ENCODE results near the gene CXCL16. TPM values are rescaled to one million over a fixed set of nuclear protein-coding genes. Genes with fewer than 3 reads are reported as not detected.
"Not testable (repeated sequence)": the region's sequence is repeated elsewhere in the genome, so short reads cannot be mapped to it uniquely, and the experiment has no call there.

CXCL16 gene
- total RNA-seq, 1 experiment from 2014 or later = 0.12 TPM

- DNase-seq (ENCODE audit: low read depth) = not testable (repeated sequence)
These were observed 40.2 kb downstream of the CXCL16 start for GRCh38 chr17:4699401-4700056.

- DNase-seq (ENCODE audit: low read depth) = no peak
These were observed 43.3 kb downstream of the CXCL16 start for GRCh38 chr17:4696437-4696805.

GRCh38 chr17:4693416-4693815 lies 46.3 kb downstream of the CXCL16 start:
- no peak for DNase-seq (ENCODE audit: low read depth)

- DNase-seq (ENCODE audit: low read depth) = no peak
These were observed 48.0 kb downstream of the CXCL16 start for GRCh38 chr17:4691686-4692085.

GRCh38 chr17:4690745-4691144 lies 49.0 kb downstream of the CXCL16 start:
- no peak for DNase-seq (ENCODE audit: low read depth)

GRCh38 chr17:4689872-4690271 lies 49.9 kb downstream of the CXCL16 start:
- DNase-seq (ENCODE audit: low read depth) = not testable (repeated sequence)

- not testable (repeated sequence) for DNase-seq (ENCODE audit: low read depth)
These were observed 56.0 kb downstream of the CXCL16 start for GRCh38 chr17:4683739-4684138.

Other genes starting within 250 kb of the CXCL16 start
- not detected in 2 replicates for gene SPNS2, start 241.0 kb downstream of the CXCL16 start, total RNA-seq (2014; rRNA removed; shearing (Covaris generic))
- 25.3 and 28.1 TPM in 2 replicates for gene MYBBP1A, start 184.5 kb downstream of the CXCL16 start, total RNA-seq (2014; rRNA removed; shearing (Covaris generic))
- not detected in 2 replicates for gene GGT6, start 179.4 kb downstream of the CXCL16 start, total RNA-seq (2014; rRNA removed; shearing (Covaris generic))
- gene SMTNL2, start 155.4 kb downstream of the CXCL16 start, total RNA-seq (2014; rRNA removed; shearing (Covaris generic)) = not detected in 2 replicates
- gene ALOX15, start 98.2 kb downstream of the CXCL16 start, total RNA-seq (2014; rRNA removed; shearing (Covaris generic)) = not detected in 2 replicates
- gene PELP1, start 35.8 kb downstream of the CXCL16 start, total RNA-seq (2014; rRNA removed; shearing (Covaris generic)) = 8.8 and 23.7 TPM in 2 replicates
- 10.6 and 14.3 TPM in 2 replicates for gene ARRB2, start 29.3 kb downstream of the CXCL16 start, total RNA-seq (2014; rRNA removed; shearing (Covaris generic))
- gene MED11, start 8.5 kb downstream of the CXCL16 start, total RNA-seq (2014; rRNA removed; shearing (Covaris generic)) = 25.4 and 26.4 TPM in 2 replicates
- gene ZMYND15, start 95 bp downstream of the CXCL16 start, total RNA-seq (2014; rRNA removed; shearing (Covaris generic)) = not detected in 2 replicates
- not detected in 2 replicates for gene TM4SF5, start 32.0 kb upstream of the CXCL16 start, total RNA-seq (2014; rRNA removed; shearing (Covaris generic))
- 0.96 and 1.3 TPM in 2 replicates for gene VMO1, start 46.4 kb upstream of the CXCL16 start, total RNA-seq (2014; rRNA removed; shearing (Covaris generic))
- gene GLTPD2, start 49.0 kb upstream of the CXCL16 start, total RNA-seq (2014; rRNA removed; shearing (Covaris generic)) = not detected in 2 replicates
- gene PSMB6, start 56.2 kb upstream of the CXCL16 start, total RNA-seq (2014; rRNA removed; shearing (Covaris generic)) = 319 and 393 TPM in 2 replicates
- gene PLD2, start 67.2 kb upstream of the CXCL16 start, total RNA-seq (2014; rRNA removed; shearing (Covaris generic)) = 7.0 and 12.1 TPM in 2 replicates
- gene MINK1, start 93.4 kb upstream of the CXCL16 start, total RNA-seq (2014; rRNA removed; shearing (Covaris generic)) = 11.0 and 11.1 TPM in 2 replicates
- 0.12 and 0.20 TPM in 2 replicates for gene C17orf107, start 159.6 kb upstream of the CXCL16 start, total RNA-seq (2014; rRNA removed; shearing (Covaris generic))
- gene CHRNE, start 163.2 kb upstream of the CXCL16 start, total RNA-seq (2014; rRNA removed; shearing (Covaris generic)) = not detected in 2 replicates
- not detected in 2 replicates for gene GP1BA, start 192.3 kb upstream of the CXCL16 start, total RNA-seq (2014; rRNA removed; shearing (Covaris generic))
- 45.3 and 71.5 TPM in 2 replicates for gene SLC25A11, start 200.1 kb upstream of the CXCL16 start, total RNA-seq (2014; rRNA removed; shearing (Covaris generic))
- 24.0 and 25.2 TPM in 2 replicates for gene RNF167, start 200.3 kb upstream of the CXCL16 start, total RNA-seq (2014; rRNA removed; shearing (Covaris generic))
- gene PFN1, start 208.6 kb upstream of the CXCL16 start, total RNA-seq (2014; rRNA removed; shearing (Covaris generic)) = 894 and 1,372 TPM in 2 replicates
- gene ENO3, start 211.2 kb upstream of the CXCL16 start, total RNA-seq (2014; rRNA removed; shearing (Covaris generic)) = 2.3 and 2.9 TPM in 2 replicates
- 33.2 and 35.9 TPM in 2 replicates for gene SPAG7, start 227.9 kb upstream of the CXCL16 start, total RNA-seq (2014; rRNA removed; shearing (Covaris generic))
- gene CAMTA2, start 247.7 kb upstream of the CXCL16 start, total RNA-seq (2014; rRNA removed; shearing (Covaris generic)) = 2.9 and 3.9 TPM in 2 replicates

All from RPMI7951 (cell line).